COLO668 (cell line): Measurements from ENCODE around the gene CCDC197.

Experiments used
- DNase-seq: peaks from one replicate; lab custom pipeline; 2025; ENCODE audit not compliant: unreplicated experiment; lab: John Stamatoyannopoulos, UW

The CCDC197 gene

GRCh38 chr14:93998871-93999403 lies 1.8 kb downstream of the CCDC197 start:
- DNase-seq = no peak

- DNase-seq = no peak
Observed at GRCh38 chr14:93999573-93999972, 2.5 kb downstream of the CCDC197 start.

GRCh38 chr14:94000267-94000666 lies 3.2 kb downstream of the CCDC197 start:
- DNase-seq = no peak

- no peak for DNase-seq
Observed at GRCh38 chr14:94001016-94001415, 3.9 kb downstream of the CCDC197 start.

GRCh38 chr14:94001501-94002396 lies 4.6 kb downstream of the CCDC197 start:
- peak; percentile 71 for DNase-seq

- no peak for DNase-seq
Observed at GRCh38 chr14:94003397-94003796, 6.3 kb downstream of the CCDC197 start.

GRCh38 chr14:94004015-94004414 lies 6.9 kb downstream of the CCDC197 start:
- DNase-seq = no peak

GRCh38 chr14:94005324-94006073 lies 8.4 kb downstream of the CCDC197 start:
- DNase-seq = no peak

GRCh38 chr14:94008234-94008633 lies 11.1 kb downstream of the CCDC197 start:
- no peak for DNase-seq

GRCh38 chr14:94009767-94010166 lies 12.7 kb downstream of the CCDC197 start:
- no peak for DNase-seq

- no peak for DNase-seq
Observed at GRCh38 chr14:94010625-94011024, 13.5 kb downstream of the CCDC197 start.

- no peak for DNase-seq
Observed at GRCh38 chr14:94011795-94012194, 14.7 kb downstream of the CCDC197 start.

- DNase-seq = no peak
Observed at GRCh38 chr14:94014382-94014781, 17.3 kb downstream of the CCDC197 start.

GRCh38 chr14:94015223-94015622 lies 18.1 kb downstream of the CCDC197 start:
- DNase-seq = no peak

- DNase-seq = no peak
Observed at GRCh38 chr14:94016446-94016976, 19.4 kb downstream of the CCDC197 start.

- DNase-seq = no peak
Observed at GRCh38 chr14:94018308-94018707, 21.2 kb downstream of the CCDC197 start.

GRCh38 chr14:94019329-94019728 lies 22.2 kb downstream of the CCDC197 start:
- no peak for DNase-seq

- no peak for DNase-seq
Observed at GRCh38 chr14:94020267-94020666, 23.2 kb downstream of the CCDC197 start.

GRCh38 chr14:94021001-94021400 lies 23.9 kb downstream of the CCDC197 start:
- no peak for DNase-seq

GRCh38 chr14:94021416-94022157 lies 24.5 kb downstream of the CCDC197 start:
- DNase-seq = no peak
